GM21447 (cell line): ENCODE results near the gene RECK.
A peak's percentile ranks its signal among the peaks of the same experiment; 100 is the strongest.
"Not testable (repeated sequence)": the region's sequence is repeated elsewhere in the genome, so short reads cannot be mapped to it uniquely, and the experiment has no call there.

Experiments
- ATAC-seq: cut with Tn5 transposase; IDR thresholded peaks from one replicate; pipeline ENCODE4 v1.9.1; 2021; ENCODE audit not compliant: unreplicated experiment

RECK gene

DNA sequence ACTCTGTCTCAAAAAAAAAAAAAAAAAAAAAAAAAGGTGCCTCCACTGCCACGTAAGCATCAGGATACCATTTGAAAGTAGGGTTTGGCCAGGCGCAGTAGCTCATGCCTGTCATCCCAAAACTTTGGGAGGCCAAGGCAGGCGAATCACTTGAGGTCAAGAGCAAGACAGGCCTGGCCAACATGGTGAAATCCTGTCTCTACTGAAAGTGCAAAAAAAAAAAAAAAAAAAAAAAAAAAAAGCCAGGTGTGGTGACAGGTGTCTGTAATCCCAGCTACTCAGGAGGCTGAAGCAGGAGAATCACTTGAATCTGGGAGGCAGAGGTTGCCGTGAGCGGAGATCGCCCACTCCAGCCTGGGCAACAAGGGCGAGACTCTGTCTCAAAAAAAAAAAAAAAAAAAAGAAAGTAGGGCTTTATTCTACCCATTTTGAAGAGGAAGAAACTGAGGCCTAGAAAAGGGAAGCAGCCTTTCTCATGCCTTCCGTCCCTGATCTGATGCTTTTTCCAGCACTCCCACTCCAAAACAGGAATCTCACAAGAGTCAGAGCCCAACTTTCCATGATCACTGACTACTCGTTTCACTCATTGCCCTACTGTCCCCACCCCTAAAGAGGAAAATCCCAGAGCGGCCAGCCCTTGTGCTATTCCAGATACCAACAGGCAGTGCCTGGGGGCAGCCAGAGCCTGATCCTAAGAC is 116.2 kb downstream of the RECK start:
- ATAC-seq = no peak

DNA sequence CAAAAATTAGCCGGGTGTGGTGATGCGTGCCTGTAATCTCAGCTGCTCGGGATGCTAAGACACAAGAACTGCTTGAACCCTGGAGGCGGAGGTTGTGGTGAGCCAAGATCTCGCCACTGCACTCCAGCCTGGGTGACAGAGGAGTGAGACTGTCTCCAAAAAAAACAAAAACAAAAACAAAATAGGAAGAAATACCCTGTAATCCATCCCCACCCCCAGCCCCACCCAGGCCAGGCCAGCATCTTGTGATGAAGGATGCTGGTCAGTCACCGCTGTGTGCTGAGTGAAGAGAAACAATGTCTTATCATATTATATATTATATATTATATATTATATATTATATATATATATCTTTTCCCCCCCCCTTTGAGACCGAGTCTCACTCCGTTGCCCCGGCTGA is 117.0 kb downstream of the RECK start:
- no peak for ATAC-seq

DNA sequence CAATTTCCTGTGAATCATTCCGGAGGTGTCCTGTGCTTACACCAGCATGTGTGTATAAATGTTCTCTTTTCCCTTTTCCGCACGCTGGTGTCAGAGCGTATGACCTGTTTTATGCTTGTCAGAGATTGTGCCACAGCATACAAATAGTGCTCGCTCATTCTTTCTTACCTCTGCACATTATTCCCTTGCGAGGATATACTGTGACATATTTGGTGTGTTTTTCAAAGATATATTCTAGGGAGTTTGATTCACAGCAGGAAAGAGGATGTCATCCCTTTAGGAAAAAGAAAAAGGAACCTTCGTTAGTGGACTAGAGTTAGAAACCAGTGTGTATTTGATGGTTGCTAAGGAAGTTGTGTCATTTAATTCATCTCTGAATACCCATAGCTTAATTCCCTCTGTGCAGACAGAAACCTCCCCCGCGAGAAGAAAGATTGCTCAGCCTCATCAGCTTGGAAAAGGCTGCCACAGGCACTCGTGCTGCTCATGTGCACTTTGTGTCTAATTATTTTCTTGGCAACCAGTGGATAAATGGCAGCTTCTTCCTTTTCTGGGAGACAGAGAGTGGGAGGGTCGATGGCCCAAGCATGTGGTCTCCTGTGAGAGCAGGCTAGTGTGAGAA is 117.7 kb downstream of the RECK start:
- no peak for ATAC-seq

DNA sequence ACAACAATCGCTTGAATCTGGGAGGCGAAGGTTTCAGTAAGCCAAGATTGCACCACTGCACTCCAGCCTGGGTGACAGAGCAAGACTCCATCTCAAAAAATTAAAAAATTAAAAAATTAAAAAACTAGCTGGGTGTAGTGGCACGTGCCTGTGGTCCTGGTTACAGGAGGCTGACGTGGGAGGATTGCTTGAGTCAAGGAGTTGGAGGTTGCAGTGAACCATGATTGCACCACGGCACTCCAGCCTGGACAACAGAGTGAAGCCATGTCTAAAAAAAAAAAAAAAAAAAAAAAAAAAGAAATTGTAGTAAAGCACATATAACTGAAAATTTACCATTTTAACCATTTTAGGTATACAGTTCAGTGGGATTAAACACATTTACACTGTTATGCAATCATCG is 119.4 kb downstream of the RECK start:
- ATAC-seq = no peak

DNA sequence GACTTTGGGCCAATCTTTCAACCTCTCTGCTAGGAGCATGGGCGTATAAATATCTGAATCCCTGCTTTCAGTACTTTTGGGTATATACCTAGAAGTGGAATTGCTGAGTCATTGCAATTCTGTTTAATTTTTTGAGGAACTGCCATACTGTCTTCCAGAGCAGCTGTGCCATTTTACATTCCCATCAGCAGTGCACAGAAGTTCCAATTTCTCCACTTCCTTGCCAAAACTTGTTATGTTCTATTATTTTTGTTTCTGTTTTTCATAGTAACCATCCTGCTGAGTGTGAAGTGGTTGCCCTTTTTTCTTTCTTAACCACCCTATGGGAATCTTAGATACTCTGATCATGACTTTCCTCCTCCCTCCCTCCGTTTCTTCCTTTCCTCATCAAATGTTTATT is 121.4 kb downstream of the RECK start:
- ATAC-seq = no peak

DNA sequence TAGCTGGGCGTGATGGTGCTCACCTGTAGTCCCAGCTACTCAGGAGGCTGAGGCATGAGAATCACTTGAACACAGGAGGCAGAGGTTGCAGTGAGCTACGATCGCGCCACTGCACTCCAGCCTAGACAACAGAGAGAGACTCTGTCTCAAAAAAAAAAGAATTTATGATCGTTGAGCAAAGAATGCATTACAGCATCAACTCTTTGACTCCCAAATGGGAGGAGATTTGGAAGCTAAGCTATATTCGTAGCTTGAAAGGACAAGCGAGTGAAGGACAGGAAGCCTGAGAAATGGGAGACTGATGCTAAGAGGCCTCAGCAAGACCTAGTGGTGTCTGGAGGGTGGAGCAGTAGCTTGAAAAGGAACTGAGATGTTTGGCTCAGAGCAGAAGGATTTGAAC is 122.2 kb downstream of the RECK start:
- no peak for ATAC-seq

DNA sequence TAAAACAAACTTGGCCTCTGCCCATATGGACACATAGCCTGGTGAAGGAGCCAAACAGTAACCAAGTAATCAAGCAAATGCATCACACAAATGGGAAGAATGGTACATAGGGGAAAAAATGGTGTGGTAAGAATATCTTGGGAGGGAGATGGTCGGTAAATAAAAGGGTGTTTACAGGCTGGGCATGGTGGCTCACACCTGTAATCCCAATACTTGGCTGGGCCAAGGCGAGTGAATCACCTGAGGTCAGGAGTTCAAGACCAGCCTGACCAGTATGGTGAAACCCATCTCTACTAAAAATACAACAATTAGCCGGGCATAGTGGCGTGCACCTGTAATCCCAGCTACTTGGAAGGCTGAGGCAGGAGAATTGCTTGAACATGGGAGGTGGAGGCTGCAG is 122.8 kb downstream of the RECK start:
- ATAC-seq = not testable (repeated sequence)

DNA sequence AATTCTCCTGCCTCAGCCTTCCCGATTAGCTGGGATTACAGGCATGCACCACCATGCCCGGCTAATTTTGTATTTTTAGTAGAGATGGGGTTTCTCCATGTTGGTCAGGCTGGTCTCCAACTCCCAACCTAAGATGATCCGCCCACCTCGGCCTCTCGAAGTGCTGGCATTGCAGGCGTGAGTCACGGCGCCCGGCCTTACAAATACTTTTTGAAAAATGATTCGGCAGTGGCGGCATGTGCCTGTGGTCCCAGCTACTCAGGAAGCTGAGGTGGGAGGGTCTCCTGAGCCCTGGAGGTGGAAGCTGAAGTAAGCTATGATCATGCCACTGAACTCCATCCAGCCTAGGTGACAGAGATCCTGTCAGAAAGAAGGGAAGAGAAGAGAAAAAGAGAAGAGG is 123.4 kb downstream of the RECK start:
- not testable (repeated sequence) for ATAC-seq

DNA sequence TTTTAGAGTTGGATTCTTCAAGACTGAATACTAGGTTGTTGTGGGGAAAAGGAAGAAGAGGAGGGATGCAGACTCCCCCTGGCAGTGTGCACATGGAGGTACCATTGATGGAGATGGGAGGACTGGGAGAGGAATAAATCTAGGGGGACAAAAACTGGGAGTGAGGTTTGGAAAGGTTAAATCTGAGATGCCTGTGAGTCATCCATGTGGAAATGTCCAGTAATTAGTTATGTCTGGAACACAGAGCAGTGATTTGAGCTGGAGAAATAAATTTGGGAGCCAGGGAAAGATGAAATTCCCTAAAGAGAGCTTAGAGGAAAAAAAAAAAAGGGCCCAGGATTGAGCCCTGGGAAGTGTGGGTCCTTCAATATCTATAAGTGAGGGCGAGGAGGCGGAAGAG is 124.5 kb downstream of the RECK start:
- ATAC-seq = no peak

DNA sequence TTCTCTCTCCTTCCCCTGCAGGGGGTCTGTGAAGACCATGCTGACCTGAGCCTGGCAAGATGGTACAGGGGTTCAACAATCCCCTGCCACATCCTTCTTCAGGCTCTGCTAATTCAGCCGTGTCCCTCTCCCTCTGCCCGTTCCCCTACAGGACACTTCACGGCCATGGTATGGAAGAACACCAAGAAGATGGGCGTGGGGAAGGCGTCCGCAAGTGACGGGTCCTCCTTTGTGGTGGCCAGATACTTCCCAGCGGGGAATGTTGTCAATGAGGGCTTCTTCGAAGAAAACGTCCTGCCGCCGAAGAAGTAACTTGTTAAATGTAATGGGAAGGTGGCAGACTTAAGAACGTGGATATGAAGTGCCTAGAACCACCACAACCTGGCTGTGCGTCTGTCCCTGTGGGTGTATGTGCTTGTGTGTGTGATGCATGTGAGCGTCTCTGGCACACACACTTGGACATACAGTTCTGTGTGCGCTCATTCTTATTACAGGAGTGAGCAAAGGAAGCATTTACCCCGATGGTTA is 125.6 kb downstream of the RECK start:
- ATAC-seq = no peak

DNA sequence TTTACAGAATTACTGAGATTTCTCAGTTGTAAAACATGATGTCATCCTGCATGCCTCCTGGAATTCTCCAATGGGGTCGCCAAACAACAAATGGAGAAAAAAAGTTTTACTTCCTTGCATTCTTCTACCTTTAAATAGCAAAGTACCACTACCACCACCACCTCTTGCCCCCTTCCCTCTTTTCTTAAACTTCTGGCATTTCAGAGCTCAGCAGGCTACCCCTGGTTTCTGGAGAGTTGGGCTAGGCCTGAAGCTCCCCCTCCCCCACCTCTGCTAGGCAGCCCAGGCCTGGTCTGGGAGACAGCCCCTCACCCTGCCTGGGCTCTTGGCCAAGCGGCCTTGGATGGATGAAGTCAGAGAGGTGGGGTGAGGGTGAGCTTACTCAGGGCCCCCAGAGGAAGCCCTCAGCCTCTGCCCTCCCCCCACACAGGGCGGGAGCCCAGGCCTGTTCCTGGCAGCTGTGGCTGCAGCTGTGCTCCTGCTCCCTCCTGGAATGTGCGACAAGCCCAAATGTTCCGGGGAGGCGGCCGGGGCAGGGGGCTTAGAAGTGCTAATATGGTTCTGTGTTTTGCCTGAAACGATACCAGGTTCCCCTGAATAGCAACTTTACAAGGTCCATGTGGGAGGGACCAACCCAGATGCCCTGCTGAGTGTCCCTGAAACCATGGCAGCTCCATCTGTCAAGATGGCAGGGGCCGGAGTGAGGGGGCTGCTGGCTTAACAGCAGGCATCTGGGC is 126.5 kb downstream of the RECK start:
- no peak for ATAC-seq

DNA sequence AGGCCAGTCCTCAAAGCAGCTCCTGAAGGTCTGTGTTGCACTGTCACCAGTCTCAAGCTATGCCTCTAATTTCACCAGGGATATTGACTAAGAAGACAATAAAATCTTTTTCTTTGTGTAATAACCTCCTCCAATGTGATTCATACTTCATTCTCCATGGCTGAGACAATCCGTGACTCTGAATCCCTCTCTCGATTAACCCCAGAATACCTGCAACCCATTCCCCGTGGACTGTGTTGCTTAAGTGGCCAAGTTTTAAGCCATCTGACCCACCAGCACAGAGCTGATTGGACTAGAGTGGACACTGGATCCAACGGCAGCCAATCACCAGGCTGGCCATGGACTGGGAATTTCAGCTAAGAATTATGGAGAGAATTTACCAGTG is 127.1 kb downstream of the RECK start:
- no peak for ATAC-seq

DNA sequence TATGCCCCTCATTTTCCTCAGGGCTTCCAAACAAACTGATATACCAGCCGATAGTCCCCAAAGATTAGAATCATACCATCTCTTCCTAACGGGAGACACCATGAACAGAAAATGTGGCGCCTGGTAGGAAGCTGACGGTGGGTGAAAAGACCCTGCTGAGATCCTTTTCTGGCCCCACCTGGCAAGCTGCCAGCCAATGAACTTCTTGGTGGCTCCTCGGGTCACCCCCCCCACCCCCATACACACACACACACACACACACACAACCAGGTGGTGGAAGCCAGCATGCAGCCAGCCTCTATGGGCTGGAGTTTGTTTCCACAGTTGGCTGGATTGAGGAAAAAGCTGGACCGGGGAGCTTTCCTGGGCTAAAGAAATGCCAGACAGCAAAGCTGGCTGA is 127.7 kb downstream of the RECK start:
- ATAC-seq = no peak

DNA sequence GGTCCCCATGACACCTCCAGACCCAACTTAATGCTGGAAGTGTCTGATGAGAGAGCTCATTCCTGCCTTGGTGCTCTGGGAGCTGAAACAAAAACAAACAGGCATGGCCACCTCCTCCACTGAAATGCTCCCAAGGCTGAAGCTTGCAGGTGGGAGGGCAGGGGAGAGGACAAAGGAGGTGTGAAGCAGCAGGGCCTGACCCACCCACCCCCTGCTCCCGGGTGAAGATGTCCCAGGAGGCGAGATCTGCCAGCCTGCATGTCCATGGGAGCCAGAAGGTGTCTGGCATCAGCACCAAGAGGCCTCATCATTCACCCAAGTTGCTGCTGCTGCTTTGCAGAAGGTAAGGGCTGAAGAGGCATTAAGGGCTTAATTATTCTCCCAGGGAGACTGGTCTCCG is 128.3 kb downstream of the RECK start:
- ATAC-seq = no peak

DNA sequence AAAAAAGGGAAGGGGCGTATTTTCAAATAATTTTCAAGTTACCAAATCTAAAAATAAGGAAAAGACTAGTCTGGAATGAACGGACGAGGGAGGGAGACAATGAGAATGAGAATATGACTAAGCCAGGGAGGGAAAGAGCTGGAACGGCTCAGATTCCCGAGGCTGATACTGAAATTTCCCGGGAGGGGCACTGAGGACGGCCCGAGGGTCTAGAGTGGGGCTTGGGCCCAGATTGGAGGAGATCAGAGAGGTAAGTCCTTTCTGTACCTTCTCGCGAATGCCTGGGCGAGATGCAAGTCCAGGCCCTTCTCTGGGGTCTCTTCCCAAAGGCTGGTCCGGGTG is 129.1 kb downstream of the RECK start:
- ATAC-seq = no peak

DNA sequence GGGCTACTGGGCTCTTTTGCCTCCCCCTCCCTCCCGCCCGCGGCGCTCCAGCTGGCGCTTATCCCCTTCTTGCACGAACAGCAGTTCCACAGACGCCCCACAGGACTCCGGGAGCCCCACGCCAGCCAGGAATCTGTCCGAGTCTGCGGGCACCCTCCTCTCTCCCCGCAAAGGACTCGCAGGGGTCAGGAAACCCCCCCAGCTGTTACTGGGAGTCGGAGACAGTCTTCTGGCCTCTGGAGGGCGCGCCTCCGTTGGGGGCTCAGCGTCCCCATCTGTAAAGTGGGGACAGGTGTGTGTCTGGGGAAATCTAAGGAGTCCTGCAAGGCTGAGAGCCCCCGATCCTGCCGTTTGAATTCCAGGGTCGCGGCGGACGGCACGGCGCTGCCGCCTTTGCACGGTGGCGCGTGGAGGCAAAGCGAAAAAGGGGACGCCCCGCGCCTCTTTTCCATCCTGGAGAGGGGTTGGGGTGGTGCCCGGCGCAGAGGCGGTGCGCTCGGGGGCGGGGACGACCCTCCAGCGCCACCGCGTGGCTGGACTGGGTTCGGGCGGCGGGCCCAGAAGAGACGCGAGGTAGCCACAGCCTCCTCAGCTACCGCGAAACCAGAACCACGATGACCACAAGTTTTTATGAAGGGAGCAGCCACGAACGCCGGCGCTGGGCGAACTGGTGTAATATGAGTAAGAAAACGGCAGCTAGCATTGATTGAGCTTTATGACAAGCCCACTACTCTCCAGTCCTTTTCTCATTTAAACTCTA is 129.6 kb downstream of the RECK start:
- ATAC-seq = peak; percentile 90

DNA sequence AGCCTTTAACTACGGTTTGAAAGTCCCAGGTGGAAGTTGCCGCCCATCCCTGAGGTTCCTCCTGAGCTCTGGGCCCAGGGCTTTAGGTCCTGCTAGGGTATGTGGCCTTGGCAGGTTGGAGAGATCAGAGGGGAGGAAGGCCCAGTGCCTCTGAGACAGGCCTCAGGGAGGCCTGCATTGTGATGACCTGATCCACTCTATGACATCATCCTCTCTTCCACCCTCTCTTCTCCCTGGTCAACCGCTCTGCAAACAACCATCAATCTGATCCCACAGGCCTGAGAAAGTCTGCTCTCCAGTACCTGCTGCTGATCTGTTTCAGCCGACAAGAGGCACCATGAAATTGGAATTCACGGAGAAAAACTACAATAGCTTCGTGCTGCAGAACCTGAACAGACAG is 132.5 kb downstream of the RECK start, which contains the start of gene CCIN:
Gene CCIN (plus strand): TSS at position 223 of the 400 bp plus-strand sequence. CDS start 115 bp downstream, at position 338.
- ATAC-seq = no peak

DNA sequence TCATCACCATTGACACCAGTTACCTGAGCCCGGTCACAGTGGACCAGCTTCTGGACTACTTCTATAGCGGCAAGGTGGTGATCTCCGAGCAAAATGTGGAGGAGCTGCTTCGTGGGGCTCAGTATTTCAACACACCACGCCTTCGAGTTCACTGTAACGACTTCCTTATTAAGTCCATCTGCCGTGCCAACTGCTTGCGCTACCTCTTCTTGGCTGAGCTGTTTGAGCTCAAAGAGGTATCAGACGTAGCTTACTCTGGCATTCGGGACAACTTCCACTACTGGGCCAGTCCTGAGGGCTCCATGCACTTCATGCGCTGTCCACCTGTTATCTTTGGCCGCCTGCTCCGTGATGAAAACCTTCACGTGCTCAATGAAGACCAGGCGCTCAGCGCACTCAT is 133.0 kb downstream of the RECK start:
- no peak for ATAC-seq

DNA sequence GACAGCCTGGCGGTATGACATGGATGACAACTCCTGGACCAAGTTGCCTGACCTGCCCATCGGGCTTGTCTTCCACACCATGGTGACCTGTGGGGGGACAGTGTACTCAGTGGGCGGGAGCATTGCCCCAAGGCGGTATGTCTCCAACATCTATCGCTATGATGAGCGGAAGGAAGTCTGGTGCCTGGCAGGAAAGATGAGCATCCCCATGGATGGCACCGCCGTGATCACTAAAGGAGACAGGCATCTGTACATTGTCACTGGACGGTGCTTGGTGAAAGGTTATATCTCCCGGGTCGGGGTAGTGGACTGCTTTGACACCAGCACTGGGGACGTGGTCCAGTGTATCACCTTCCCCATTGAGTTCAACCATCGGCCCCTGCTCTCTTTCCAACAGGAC is 133.8 kb downstream of the RECK start:
- no peak for ATAC-seq

DNA sequence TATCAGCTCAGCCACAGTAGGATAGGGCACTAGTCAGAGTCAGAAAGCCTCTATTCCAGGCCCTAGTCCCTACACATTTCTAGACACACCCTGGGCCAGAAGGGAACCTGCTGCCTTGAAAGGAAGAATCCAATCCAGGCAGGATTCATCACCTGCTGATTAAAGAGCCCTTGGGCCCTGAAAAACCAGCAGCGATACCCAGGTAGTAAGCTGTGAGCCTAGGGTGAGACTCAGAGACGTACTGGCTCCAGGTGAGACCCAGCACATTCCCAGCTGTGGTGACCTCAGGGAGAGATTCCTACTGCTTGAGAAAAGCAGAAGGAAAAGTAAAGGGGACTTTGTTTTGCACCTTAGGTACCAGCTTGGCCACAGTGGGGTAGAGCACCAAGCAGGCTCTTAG is 137.1 kb downstream of the RECK start:
- no peak for ATAC-seq
